Measurements from ENCODE around the gene KLHL13. TPM values are rescaled to one million over a fixed set of nuclear protein-coding genes. Genes with fewer than 3 reads are reported as not detected.

Gene KLHL13
- total RNA-seq, 2 donors from 2014 or later = 3.7 to 12.4 TPM

GRCh38 chrX:118000518-118000917, 116.1 kb downstream of the KLHL13 start:
- no peaks in the 10 kb centered on the region for H3K4me1 Mint-ChIP-seq

GRCh38 chrX:117998171-117998570, 118.4 kb downstream of the KLHL13 start:
- H3K9me3 Mint-ChIP-seq = peaks cover 52% of the 10 kb centered on the region
- Histone ChIP-seq H3K27me3 (ENCODE audit: control insufficient read depth, insufficient read depth, low read length, poor library complexity, severe bottlenecking) (no peaks in the 10 kb centered on the region), H3K4me1 (ENCODE audit: control insufficient read depth, insufficient read depth, low read length) (no peaks in the 10 kb centered on the region), H3K9me3 (ENCODE audit: control insufficient read depth, low read length) (no peaks in the 10 kb centered on the region), H3K27ac (ENCODE audit: low read depth, low read length) (no peak overlapping the region), H3K4me3 (ENCODE audit: low read length) (no peak overlapping the region), H3K36me3 (ENCODE audit: control insufficient read depth, insufficient read depth, low read length) (no peaks in the 10 kb centered on the region), H3K9ac (ENCODE audit: extremely low read depth, low read length, poor library complexity, severe bottlenecking) (no peak overlapping the region)
- no peaks in the 10 kb centered on the region for H3K27me3 Mint-ChIP-seq (ENCODE audit: insufficient read depth)
- WGBS, 2 experiments (ENCODE audit: insufficient coverage in 1 of 2, insufficient read length in 1 of 2) = 88% methylated on average over 2 of the region's 2 CpGs; no CpG with 5 or more reads in 1 of the 2 experiments
- H3K4me1 Mint-ChIP-seq = no peaks in the 10 kb centered on the region
- no peak for TF ChIP-seq CTCF (conservative IDR thresholded peaks at IDR 0.05)
- DNase-seq = no peak
- H3K27ac Mint-ChIP-seq = no peak overlapping the region
- no peaks in the 10 kb centered on the region for H3K36me3 Mint-ChIP-seq (ENCODE audit: low read depth)
- no peak overlapping the region for H3K4me3 Mint-ChIP-seq

More at GRCh38 chrX:118000518-118000917, 116.1 kb downstream of the KLHL13 start:
- Histone ChIP-seq H3K27me3 (ENCODE audit: control insufficient read depth, insufficient read depth, low read length, poor library complexity, severe bottlenecking) (no peaks in the 10 kb centered on the region), H3K27ac (ENCODE audit: low read depth, low read length) (no peak overlapping the region), H3K36me3 (ENCODE audit: control insufficient read depth, insufficient read depth, low read length) (no peaks in the 10 kb centered on the region), H3K9me3 (ENCODE audit: control insufficient read depth, low read length) (no peaks in the 10 kb centered on the region), H3K4me3 (ENCODE audit: low read length) (no peak overlapping the region), H3K4me1 (ENCODE audit: control insufficient read depth, insufficient read depth, low read length) (no peaks in the 10 kb centered on the region), H3K9ac (ENCODE audit: extremely low read depth, low read length, poor library complexity, severe bottlenecking) (no peak overlapping the region)
- H3K9me3 Mint-ChIP-seq = peaks cover 51% of the 10 kb centered on the region
- no peak overlapping the region for H3K4me3 Mint-ChIP-seq
- H3K27me3 Mint-ChIP-seq (ENCODE audit: insufficient read depth) = no peaks in the 10 kb centered on the region
- DNase-seq = no peak
- no peak for TF ChIP-seq CTCF (conservative IDR thresholded peaks at IDR 0.05)
- H3K27ac Mint-ChIP-seq = no peak overlapping the region
- H3K36me3 Mint-ChIP-seq (ENCODE audit: low read depth) = no peaks in the 10 kb centered on the region

- Histone ChIP-seq H3K4me3 (ENCODE audit: low read length) (no peak overlapping the region), H3K9ac (ENCODE audit: extremely low read depth, low read length, poor library complexity, severe bottlenecking) (no peak overlapping the region), H3K36me3 (ENCODE audit: control insufficient read depth, insufficient read depth, low read length) (no peaks in the 10 kb centered on the region), H3K9me3 (ENCODE audit: control insufficient read depth, low read length) (no peaks in the 10 kb centered on the region), H3K27me3 (ENCODE audit: control insufficient read depth, insufficient read depth, low read length, poor library complexity, severe bottlenecking) (no peaks in the 10 kb centered on the region), H3K4me1 (ENCODE audit: control insufficient read depth, insufficient read depth, low read length) (no peaks in the 10 kb centered on the region), H3K27ac (ENCODE audit: low read depth, low read length) (no peak overlapping the region)
- peak; percentile 62 for TF ChIP-seq CTCF (conservative IDR thresholded peaks at IDR 0.05)
- H3K9me3 Mint-ChIP-seq = peaks cover 52% of the 10 kb centered on the region
- H3K27ac Mint-ChIP-seq = no peak overlapping the region
- no peak for DNase-seq
- H3K27me3 Mint-ChIP-seq (ENCODE audit: insufficient read depth) = peaks cover 2% of the 10 kb centered on the region
- no peaks in the 10 kb centered on the region for H3K36me3 Mint-ChIP-seq (ENCODE audit: low read depth)
- WGBS, 2 experiments (ENCODE audit: insufficient coverage in 1 of 2, insufficient read length in 1 of 2) = 73% methylated on average over 2 of the region's 3 CpGs; no CpG with 5 or more reads in 1 of the 2 experiments
- H3K4me1 Mint-ChIP-seq = peaks cover under 1% of the 10 kb centered on the region
- H3K4me3 Mint-ChIP-seq = no peak overlapping the region
Observed at GRCh38 chrX:117996918-117997480, 119.6 kb downstream of the KLHL13 start.
